ENCODE results near the gene HAAO.
A peak's percentile ranks its signal among the peaks of the same experiment; 100 is the strongest.

HAAO gene

GRCh38 chr2:42781181-42781580 is 11.2 kb downstream of the HAAO start:
- TF ChIP-seq, protein P1, sequence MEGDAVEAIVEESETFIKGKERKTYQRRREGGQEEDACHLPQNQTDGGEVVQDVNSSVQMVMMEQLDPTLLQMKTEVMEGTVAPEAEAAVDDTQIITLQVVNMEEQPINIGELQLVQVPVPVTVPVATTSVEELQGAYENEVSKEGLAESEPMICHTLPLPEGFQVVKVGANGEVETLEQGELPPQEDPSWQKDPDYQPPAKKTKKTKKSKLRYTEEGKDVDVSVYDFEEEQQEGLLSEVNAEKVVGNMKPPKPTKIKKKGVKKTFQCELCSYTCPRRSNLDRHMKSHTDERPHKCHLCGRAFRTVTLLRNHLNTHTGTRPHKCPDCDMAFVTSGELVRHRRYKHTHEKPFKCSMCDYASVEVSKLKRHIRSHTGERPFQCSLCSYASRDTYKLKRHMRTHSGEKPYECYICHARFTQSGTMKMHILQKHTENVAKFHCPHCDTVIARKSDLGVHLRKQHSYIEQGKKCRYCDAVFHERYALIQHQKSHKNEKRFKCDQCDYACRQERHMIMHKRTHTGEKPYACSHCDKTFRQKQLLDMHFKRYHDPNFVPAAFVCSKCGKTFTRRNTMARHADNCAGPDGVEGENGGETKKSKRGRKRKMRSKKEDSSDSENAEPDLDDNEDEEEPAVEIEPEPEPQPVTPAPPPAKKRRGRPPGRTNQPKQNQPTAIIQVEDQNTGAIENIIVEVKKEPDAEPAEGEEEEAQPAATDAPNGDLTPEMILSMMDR (IDR thresholded peaks at IDR 0.05; ENCODE audit: extremely low read depth, insufficient read depth, missing control alignments) = no peak
- in situ Hi-C loops (cut with MboI; ENCODE audit: low pct_unique_long_range_greater_than_20kb, low sequenced_read_pairs, unreplicated experiment) = no loop called here
- DNase-seq (ENCODE audit: low spot score) = no peak

GRCh38 chr2:42777883-42778805 is 14.2 kb downstream of the HAAO start:
- in situ Hi-C loops (cut with MboI; ENCODE audit: low pct_unique_long_range_greater_than_20kb, low sequenced_read_pairs, unreplicated experiment) = no loop called here
- no peak for DNase-seq (ENCODE audit: low spot score)
- TF ChIP-seq, protein P1 (IDR thresholded peaks at IDR 0.05; ENCODE audit: extremely low read depth, insufficient read depth, missing control alignments) = no peak

DNA sequence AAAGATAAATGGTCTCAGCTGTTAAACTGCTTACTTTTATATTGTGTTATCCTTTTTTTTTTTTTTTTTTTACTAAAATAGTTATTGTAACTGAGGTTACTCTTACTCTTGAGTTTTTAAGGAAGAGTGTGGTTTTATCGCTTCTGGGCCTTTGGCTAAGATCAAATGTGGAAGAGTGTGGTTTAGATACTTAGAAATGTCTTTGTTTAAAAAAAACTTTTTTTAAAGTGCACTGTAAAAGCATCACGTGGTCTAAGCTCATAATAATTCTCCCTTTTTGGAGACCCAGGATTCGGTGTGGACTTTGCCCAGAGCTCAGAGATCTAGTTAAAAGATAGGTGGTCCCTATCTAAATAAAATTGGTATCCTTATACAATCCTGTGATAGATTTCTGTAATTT is 16.6 kb downstream of the HAAO start:
- TF ChIP-seq, protein P1 (IDR thresholded peaks at IDR 0.05; ENCODE audit: extremely low read depth, insufficient read depth, missing control alignments) = no peak
- in situ Hi-C loops (cut with MboI; ENCODE audit: low pct_unique_long_range_greater_than_20kb, low sequenced_read_pairs, unreplicated experiment) = no loop called here
- DNase-seq (ENCODE audit: low spot score) = no peak

- in situ Hi-C loops (cut with MboI; ENCODE audit: low pct_unique_long_range_greater_than_20kb, low sequenced_read_pairs, unreplicated experiment) = no loop called here
- TF ChIP-seq, protein P1 (IDR thresholded peaks at IDR 0.05; ENCODE audit: extremely low read depth, insufficient read depth, missing control alignments) = no peak
- DNase-seq (ENCODE audit: low spot score) = no peak
Observed at GRCh38 chr2:42775186-42775585, 17.2 kb downstream of the HAAO start.

DNA sequence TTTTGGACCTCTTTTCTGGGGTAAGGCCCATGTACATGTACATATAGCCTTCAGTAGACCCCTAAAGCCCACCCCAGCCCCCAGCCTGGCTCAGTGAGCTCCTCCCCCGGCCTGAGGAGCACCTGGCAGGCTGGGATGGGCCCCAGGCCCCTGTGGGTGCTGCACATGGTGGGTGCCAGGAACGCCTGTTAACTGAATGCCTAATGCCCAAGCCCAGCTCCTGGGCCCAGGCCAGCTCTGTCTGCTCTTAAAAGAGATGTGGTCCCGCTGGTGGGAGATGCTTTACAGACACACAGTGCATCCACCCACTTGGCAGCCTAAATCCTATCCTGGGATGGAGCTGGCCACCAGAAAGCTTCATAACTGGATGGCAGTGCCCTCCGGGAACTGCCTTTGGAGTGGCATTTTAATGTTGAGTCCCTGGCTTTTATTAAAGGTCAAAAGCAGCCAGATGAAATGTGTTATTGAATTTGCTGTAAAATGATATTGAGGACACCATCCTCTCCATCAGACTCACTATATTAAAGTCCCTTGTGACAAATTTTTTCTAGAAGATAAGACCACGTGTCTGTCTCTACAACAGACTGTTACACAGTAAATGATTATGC is 20.7 kb downstream of the HAAO start:
- in situ Hi-C loops (cut with MboI; ENCODE audit: low pct_unique_long_range_greater_than_20kb, low sequenced_read_pairs, unreplicated experiment) = no loop called here
- DNase-seq (ENCODE audit: low spot score) = no peak
- TF ChIP-seq, protein P1 (IDR thresholded peaks at IDR 0.05; ENCODE audit: extremely low read depth, insufficient read depth, missing control alignments) = no peak

- in situ Hi-C loops (cut with MboI; ENCODE audit: low pct_unique_long_range_greater_than_20kb, low sequenced_read_pairs, unreplicated experiment) = no loop called here
- TF ChIP-seq, protein P1 (IDR thresholded peaks at IDR 0.05; ENCODE audit: extremely low read depth, insufficient read depth, missing control alignments) = peak; percentile 63
- peak; percentile 69 for DNase-seq (ENCODE audit: low spot score)
Observed at GRCh38 chr2:42770288-42771131, 21.9 kb downstream of the HAAO start.
